ENCODE results near the gene CLDN7. TPM values are rescaled to one million over a fixed set of nuclear protein-coding genes. Genes with fewer than 3 reads are reported as not detected.
A peak's percentile ranks its signal among the peaks of the same experiment; 100 is the strongest.

The CLDN7 gene
- total RNA-seq, 1 donor from 2014 or later = 0.42 TPM

GRCh38 chr17:7237761-7238419, 24.4 kb downstream of the CLDN7 start:
- no peaks in the 10 kb centered on the region for H3K9me3 Mint-ChIP-seq (ENCODE audit: low read depth)
- H3K4me1 Mint-ChIP-seq (ENCODE audit: low read depth) = peaks cover 64% of the 10 kb centered on the region
- no peaks in the 10 kb centered on the region for H3K27me3 Mint-ChIP-seq (ENCODE audit: low read depth)
- H3K36me3 Mint-ChIP-seq (ENCODE audit: low read depth) = peaks cover 21% of the 10 kb centered on the region
- peak overlapping the region; percentile 93 for H3K4me3 Mint-ChIP-seq (ENCODE audit: unreplicated experiment)
- peak overlapping the region; percentile 96 for H3K27ac Mint-ChIP-seq (ENCODE audit: unreplicated experiment)
- no peak for TF ChIP-seq CTCF (IDR thresholded peaks at IDR 0.05)
- DNase-seq (ENCODE audit: low spot score) = no peak

GRCh38 chr17:7237266-7237760, 25.0 kb downstream of the CLDN7 start:
- Mint-ChIP-seq H3K36me3 (ENCODE audit: low read depth) (peaks cover 21% of the 10 kb centered on the region), H3K27me3 (ENCODE audit: low read depth) (no peaks in the 10 kb centered on the region), H3K4me3 (ENCODE audit: unreplicated experiment) (peak overlapping the region; percentile 93), H3K9me3 (ENCODE audit: low read depth) (no peaks in the 10 kb centered on the region), H3K4me1 (ENCODE audit: low read depth) (peaks cover 68% of the 10 kb centered on the region), H3K27ac (ENCODE audit: unreplicated experiment) (peak overlapping the region; percentile 96)
- no peak for DNase-seq (ENCODE audit: low spot score)
- no peak for TF ChIP-seq CTCF (IDR thresholded peaks at IDR 0.05)

- H3K27ac Mint-ChIP-seq (ENCODE audit: unreplicated experiment) = peak overlapping the region; percentile 96
- H3K36me3 Mint-ChIP-seq (ENCODE audit: low read depth) = peaks cover 21% of the 10 kb centered on the region
- H3K27me3 Mint-ChIP-seq (ENCODE audit: low read depth) = no peaks in the 10 kb centered on the region
- no peak for DNase-seq (ENCODE audit: low spot score)
- H3K4me3 Mint-ChIP-seq (ENCODE audit: unreplicated experiment) = peak overlapping the region; percentile 93
- H3K9me3 Mint-ChIP-seq (ENCODE audit: low read depth) = no peaks in the 10 kb centered on the region
- H3K4me1 Mint-ChIP-seq (ENCODE audit: low read depth) = peaks cover 70% of the 10 kb centered on the region
- TF ChIP-seq CTCF (IDR thresholded peaks at IDR 0.05) = no peak
Observed at GRCh38 chr17:7236808-7237207, 25.5 kb downstream of the CLDN7 start.

- DNase-seq (ENCODE audit: low spot score) = no peak
- Mint-ChIP-seq H3K27ac (ENCODE audit: unreplicated experiment) (peak overlapping the region; percentile 96), H3K4me3 (ENCODE audit: unreplicated experiment) (peak overlapping the region; percentile 96), H3K27me3 (ENCODE audit: low read depth) (no peaks in the 10 kb centered on the region), H3K9me3 (ENCODE audit: low read depth) (no peaks in the 10 kb centered on the region), H3K4me1 (ENCODE audit: low read depth) (peaks cover 65% of the 10 kb centered on the region), H3K36me3 (ENCODE audit: low read depth) (peaks cover 17% of the 10 kb centered on the region)
- TF ChIP-seq CTCF (IDR thresholded peaks at IDR 0.05) = no peak
Observed at GRCh38 chr17:7235693-7236665, 26.3 kb downstream of the CLDN7 start.

All from chondrocyte (in vitro differentiated cells).